ENCODE results near the gene MEI1.

The MEI1 gene

GRCh38 chr22:41757502-41757901 lies 58.2 kb downstream of the MEI1 start:
- Histone ChIP-seq H3K4me1 (ENCODE audit: control insufficient read depth, insufficient read depth, low read length) (no peaks in the 10 kb centered on the region), H3K4me2 (ENCODE audit: low read length) (no peak overlapping the region), H3K36me3 (ENCODE audit: insufficient read depth, low read length) (no peaks in the 10 kb centered on the region), H3K4me3 (ENCODE audit: low read length) (no peak overlapping the region), H3K27me3 (ENCODE audit: control insufficient read depth, insufficient read depth, low read length) (peaks cover 13% of the 10 kb centered on the region), H3K9ac (ENCODE audit: low read depth, low read length) (no peak overlapping the region), H3K9me3 (replicated peaks; ENCODE audit: low read length) (no peaks in the 10 kb centered on the region)

DNA sequence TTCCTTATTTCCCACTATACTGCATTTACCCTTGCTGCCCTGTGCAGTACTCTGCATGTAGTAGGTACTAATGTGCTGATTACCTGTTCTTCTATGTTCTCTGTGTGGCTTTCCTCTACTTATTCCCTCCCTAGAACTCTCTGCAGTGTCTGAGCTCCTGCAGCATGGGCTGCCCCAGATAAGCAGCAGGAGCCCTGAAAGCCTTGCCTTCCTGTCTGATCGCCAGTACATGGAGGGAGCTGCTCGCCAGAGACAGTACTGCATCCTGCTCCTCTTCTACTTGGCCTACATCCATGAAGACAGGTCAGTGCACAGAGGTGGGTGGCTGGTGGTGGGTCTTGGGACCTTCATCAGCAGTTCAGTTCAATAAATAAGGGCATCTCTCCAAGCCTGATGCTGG lies 58.9 kb downstream of the MEI1 start:
- Histone ChIP-seq H3K4me3 (ENCODE audit: low read length) (no peak overlapping the region), H3K9me3 (replicated peaks; ENCODE audit: low read length) (no peaks in the 10 kb centered on the region), H3K36me3 (ENCODE audit: insufficient read depth, low read length) (no peaks in the 10 kb centered on the region), H3K27me3 (ENCODE audit: control insufficient read depth, insufficient read depth, low read length) (peaks cover 12% of the 10 kb centered on the region), H3K9ac (ENCODE audit: low read depth, low read length) (no peak overlapping the region), H3K4me1 (ENCODE audit: control insufficient read depth, insufficient read depth, low read length) (no peaks in the 10 kb centered on the region), H3K4me2 (ENCODE audit: low read length) (no peak overlapping the region)

DNA sequence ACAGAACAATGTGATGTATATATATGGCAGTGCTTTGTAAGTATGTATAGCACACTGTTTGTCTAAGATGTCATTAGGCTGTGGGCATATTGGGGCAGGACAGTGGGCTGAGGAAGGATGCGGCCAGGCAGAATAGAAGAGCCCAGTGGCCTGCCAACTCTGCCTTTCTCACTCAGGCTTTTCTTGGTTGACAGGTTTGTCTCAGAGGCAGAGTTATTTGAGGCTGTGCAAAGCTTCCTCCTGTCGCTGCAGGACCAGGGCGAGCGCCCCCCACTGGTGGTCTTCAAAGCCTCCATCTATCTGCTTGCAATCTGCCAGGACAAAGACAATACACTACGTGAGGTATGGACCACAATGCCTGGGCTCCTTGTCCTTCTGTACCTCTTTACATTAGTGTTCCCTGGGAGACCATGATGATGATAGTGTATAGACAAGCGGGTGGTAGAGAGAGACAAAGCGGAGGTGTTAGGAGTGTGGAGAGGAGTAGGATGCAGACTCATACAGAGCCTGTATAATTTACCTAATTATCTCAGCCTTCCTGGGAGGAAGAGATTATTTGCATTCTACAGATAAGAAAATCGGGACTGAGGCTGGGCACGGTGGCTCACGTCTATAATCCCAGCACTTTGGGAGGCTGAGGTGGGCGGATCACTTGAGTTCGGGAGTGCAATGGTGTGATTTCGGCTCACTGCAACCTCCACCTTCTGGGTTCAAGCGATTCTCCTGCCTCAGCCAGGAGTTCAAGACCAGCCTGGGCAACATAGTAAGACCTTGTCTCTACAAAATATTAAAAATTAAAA lies 63.9 kb downstream of the MEI1 start:
- peaks cover 9% of the 10 kb centered on the region for H3K27me3 ChIP-seq (ENCODE audit: control insufficient read depth, insufficient read depth, low read length)
- H3K9ac ChIP-seq (ENCODE audit: low read depth, low read length): no peak overlapping the region
- H3K36me3 ChIP-seq (ENCODE audit: insufficient read depth, low read length): no peaks in the 10 kb centered on the region
- no peaks in the 10 kb centered on the region for H3K4me1 ChIP-seq (ENCODE audit: control insufficient read depth, insufficient read depth, low read length)
- H3K4me2 ChIP-seq (ENCODE audit: low read length): no peak overlapping the region
- no peaks in the 10 kb centered on the region for H3K9me3 ChIP-seq (replicated peaks; ENCODE audit: low read length)
- H3K4me3 ChIP-seq (ENCODE audit: low read length): no peak overlapping the region

GRCh38 chr22:41766476-41766875 lies 67.2 kb downstream of the MEI1 start:
- Histone ChIP-seq H3K4me1 (ENCODE audit: control insufficient read depth, insufficient read depth, low read length) (no peaks in the 10 kb centered on the region), H3K4me3 (ENCODE audit: low read length) (no peak overlapping the region), H3K27me3 (ENCODE audit: control insufficient read depth, insufficient read depth, low read length) (peaks cover 9% of the 10 kb centered on the region), H3K9me3 (replicated peaks; ENCODE audit: low read length) (no peaks in the 10 kb centered on the region), H3K9ac (ENCODE audit: low read depth, low read length) (no peak overlapping the region), H3K4me2 (ENCODE audit: low read length) (no peak overlapping the region), H3K36me3 (ENCODE audit: insufficient read depth, low read length) (no peaks in the 10 kb centered on the region)

DNA sequence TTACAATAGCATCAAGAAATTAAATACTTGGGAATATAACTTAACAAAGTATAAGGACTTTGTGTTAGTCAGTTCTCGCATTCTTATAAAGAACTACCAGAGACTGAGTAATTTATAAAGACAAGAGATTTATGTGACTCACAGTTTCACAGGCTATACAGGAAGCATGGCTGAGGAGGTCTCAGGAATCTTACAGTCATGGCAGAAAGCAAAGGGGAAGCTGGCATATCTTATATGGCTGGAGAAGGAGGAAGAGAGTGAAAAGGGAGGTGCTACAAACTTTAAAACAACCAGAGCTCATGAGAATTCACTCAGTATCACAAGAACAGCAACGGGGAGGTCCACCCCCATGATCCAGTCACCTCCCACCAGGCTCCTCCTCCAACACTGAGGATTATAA lies 69.1 kb downstream of the MEI1 start:
- Histone ChIP-seq H3K9ac (ENCODE audit: low read depth, low read length) (no peak overlapping the region), H3K4me2 (ENCODE audit: low read length) (no peak overlapping the region), H3K36me3 (ENCODE audit: insufficient read depth, low read length) (no peaks in the 10 kb centered on the region), H3K27me3 (ENCODE audit: control insufficient read depth, insufficient read depth, low read length) (peaks cover 12% of the 10 kb centered on the region), H3K4me3 (ENCODE audit: low read length) (no peak overlapping the region), H3K9me3 (replicated peaks; ENCODE audit: low read length) (no peaks in the 10 kb centered on the region), H3K4me1 (ENCODE audit: control insufficient read depth, insufficient read depth, low read length) (no peaks in the 10 kb centered on the region)

GRCh38 chr22:41770715-41771468 lies 71.6 kb downstream of the MEI1 start:
- Histone ChIP-seq H3K9me3 (replicated peaks; ENCODE audit: low read length) (no peaks in the 10 kb centered on the region), H3K36me3 (ENCODE audit: insufficient read depth, low read length) (no peaks in the 10 kb centered on the region), H3K4me2 (ENCODE audit: low read length) (no peak overlapping the region), H3K4me3 (ENCODE audit: low read length) (no peak overlapping the region), H3K4me1 (ENCODE audit: control insufficient read depth, insufficient read depth, low read length) (no peaks in the 10 kb centered on the region), H3K27me3 (ENCODE audit: control insufficient read depth, insufficient read depth, low read length) (peaks cover 13% of the 10 kb centered on the region), H3K9ac (ENCODE audit: low read depth, low read length) (no peak overlapping the region)

DNA sequence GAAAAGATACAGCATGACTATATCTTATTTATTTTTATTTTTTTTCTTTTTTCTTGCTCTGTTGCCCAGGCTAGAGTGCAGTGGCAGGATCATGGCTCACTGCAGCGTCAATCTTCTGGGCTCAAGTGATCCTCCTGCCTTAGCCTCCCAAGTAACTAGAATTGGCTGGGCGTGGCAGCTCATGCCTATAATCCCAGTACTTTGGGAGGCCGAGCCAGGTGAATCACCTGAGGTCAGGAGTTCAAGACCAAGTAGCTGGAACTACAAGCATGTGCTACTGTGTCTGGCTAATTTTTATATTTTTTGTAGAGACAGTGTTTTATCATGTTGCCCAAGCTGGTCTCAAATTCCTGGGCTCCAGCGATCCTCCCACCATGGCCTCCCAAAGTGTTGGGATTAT lies 72.9 kb downstream of the MEI1 start:
- Histone ChIP-seq H3K36me3 (ENCODE audit: insufficient read depth, low read length) (no peaks in the 10 kb centered on the region), H3K9me3 (replicated peaks; ENCODE audit: low read length) (no peaks in the 10 kb centered on the region), H3K4me2 (ENCODE audit: low read length) (no peak overlapping the region), H3K4me1 (ENCODE audit: control insufficient read depth, insufficient read depth, low read length) (no peaks in the 10 kb centered on the region), H3K27me3 (ENCODE audit: control insufficient read depth, insufficient read depth, low read length) (peaks cover 12% of the 10 kb centered on the region), H3K9ac (ENCODE audit: low read depth, low read length) (no peak overlapping the region), H3K4me3 (ENCODE audit: low read length) (no peak overlapping the region)

GRCh38 chr22:41772645-41773044 lies 73.3 kb downstream of the MEI1 start:
- Histone ChIP-seq H3K9me3 (replicated peaks; ENCODE audit: low read length) (no peaks in the 10 kb centered on the region), H3K4me3 (ENCODE audit: low read length) (no peak overlapping the region), H3K4me1 (ENCODE audit: control insufficient read depth, insufficient read depth, low read length) (no peaks in the 10 kb centered on the region), H3K36me3 (ENCODE audit: insufficient read depth, low read length) (no peaks in the 10 kb centered on the region), H3K27me3 (ENCODE audit: control insufficient read depth, insufficient read depth, low read length) (peaks cover 11% of the 10 kb centered on the region), H3K9ac (ENCODE audit: low read depth, low read length) (no peak overlapping the region), H3K4me2 (ENCODE audit: low read length) (no peak overlapping the region)

- Histone ChIP-seq H3K36me3 (ENCODE audit: insufficient read depth, low read length) (no peaks in the 10 kb centered on the region), H3K4me1 (ENCODE audit: control insufficient read depth, insufficient read depth, low read length) (no peaks in the 10 kb centered on the region), H3K9me3 (replicated peaks; ENCODE audit: low read length) (no peaks in the 10 kb centered on the region), H3K4me3 (ENCODE audit: low read length) (no peak overlapping the region), H3K27me3 (ENCODE audit: control insufficient read depth, insufficient read depth, low read length) (peaks cover 11% of the 10 kb centered on the region), H3K4me2 (ENCODE audit: low read length) (no peak overlapping the region), H3K9ac (ENCODE audit: low read depth, low read length) (no peak overlapping the region)
Measured at GRCh38 chr22:41775338-41775737, 76.0 kb downstream of the MEI1 start.

- H3K4me3 ChIP-seq (ENCODE audit: low read length): no peak overlapping the region
- no peak overlapping the region for H3K4me2 ChIP-seq (ENCODE audit: low read length)
- no peaks in the 10 kb centered on the region for H3K9me3 ChIP-seq (replicated peaks; ENCODE audit: low read length)
- H3K4me1 ChIP-seq (ENCODE audit: control insufficient read depth, insufficient read depth, low read length): no peaks in the 10 kb centered on the region
- H3K9ac ChIP-seq (ENCODE audit: low read depth, low read length): no peak overlapping the region
- H3K27me3 ChIP-seq (ENCODE audit: control insufficient read depth, insufficient read depth, low read length): peaks cover 11% of the 10 kb centered on the region
- H3K36me3 ChIP-seq (ENCODE audit: insufficient read depth, low read length): no peaks in the 10 kb centered on the region
Measured at GRCh38 chr22:41775976-41776375, 76.7 kb downstream of the MEI1 start.

DNA sequence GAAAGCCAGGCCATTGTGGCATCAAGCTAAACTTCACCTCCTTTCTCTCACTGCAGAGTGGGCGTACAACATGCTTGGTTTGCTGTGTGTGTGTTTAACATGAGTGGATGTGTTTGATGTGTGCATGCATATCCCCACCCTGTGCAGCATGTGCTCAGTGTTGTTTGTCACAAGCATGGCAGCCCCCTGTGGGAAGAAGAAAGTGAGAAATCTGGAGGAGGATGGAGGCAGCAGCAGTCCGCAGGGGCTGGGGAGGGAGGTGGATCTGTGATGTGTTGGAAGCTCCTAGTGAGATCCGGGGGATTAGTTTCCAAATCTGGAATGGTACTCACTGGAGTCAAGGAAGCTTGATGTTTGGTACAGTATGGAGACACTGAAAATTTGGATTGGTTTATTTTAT lies 77.1 kb downstream of the MEI1 start:
- no peak overlapping the region for H3K4me2 ChIP-seq (ENCODE audit: low read length)
- no peak overlapping the region for H3K4me3 ChIP-seq (ENCODE audit: low read length)
- peaks cover 11% of the 10 kb centered on the region for H3K27me3 ChIP-seq (ENCODE audit: control insufficient read depth, insufficient read depth, low read length)
- no peaks in the 10 kb centered on the region for H3K4me1 ChIP-seq (ENCODE audit: control insufficient read depth, insufficient read depth, low read length)
- H3K9me3 ChIP-seq (replicated peaks; ENCODE audit: low read length): no peaks in the 10 kb centered on the region
- no peak overlapping the region for H3K9ac ChIP-seq (ENCODE audit: low read depth, low read length)
- no peaks in the 10 kb centered on the region for H3K36me3 ChIP-seq (ENCODE audit: insufficient read depth, low read length)

Measured in skeletal muscle satellite cell (primary cell).